HepG2 (cell line): ENCODE data around the gene MRPL10. TPM values are rescaled to one million over a fixed set of nuclear protein-coding genes. Genes with fewer than 3 reads are reported as not detected.

ENCODE experiments used
- AKNA ChIP-seq: sonication (generic); formaldehyde crosslinking; IDR thresholded peaks from 2 replicates; pipeline ENCODE4 v1.4.0; 2020; ENCODE audit warnings: missing genetic modification reagents, borderline replicate concordance
- ARID4A ChIP-seq: sonication (generic); formaldehyde crosslinking; IDR thresholded peaks from 2 replicates; pipeline ENCODE4 v1.5.0; 2020; ENCODE audit warnings: mild to moderate bottlenecking, missing genetic modification reagents, borderline replicate concordance
- DZIP1 ChIP-seq: sonication (generic); formaldehyde crosslinking; IDR thresholded peaks from 2 replicates; pipeline ENCODE4 v1.5.0; 2020; ENCODE audit warnings: mild to moderate bottlenecking, missing genetic modification reagents
- MYC ChIP-seq: sonication (generic); formaldehyde crosslinking; IDR thresholded peaks from 2 replicates; pipeline ENCODE4 v1.9.0; 2021; ENCODE audit warnings: missing genetic modification reagents, borderline replicate concordance
- SALL1 ChIP-seq: sonication (generic); formaldehyde crosslinking; IDR thresholded peaks from 2 replicates; pipeline ENCODE4 v1.8.0; 2022; ENCODE audit warnings: mild to moderate bottlenecking, missing genetic modification reagents
- ZNF160 ChIP-seq: sonication (generic); formaldehyde crosslinking; IDR thresholded peaks from 2 replicates; pipeline ENCODE4 v1.8.0; 2022; ENCODE audit warnings: mild to moderate bottlenecking, inconsistent platforms, missing genetic modification reagents
- ZNF18 ChIP-seq: sonication (generic); formaldehyde crosslinking; IDR thresholded peaks from 2 replicates; pipeline ENCODE4 v1.8.0; 2022; ENCODE audit warnings: mild to moderate bottlenecking, missing genetic modification reagents; ENCODE audit not compliant: insufficient replicate concordance
- ZNF24 ChIP-seq: fragments of 450-650 bp; IDR thresholded peaks from 2 replicates; pipeline ENCODE4 v1.6.1; 2017; ENCODE audit warnings: antibody characterized with exemption, mild to moderate bottlenecking
- polyA plus RNA-seq, 8 experiments: library from polyadenylated mRNA; depleted of rRNA in 3 of 8; stranded (reverse) in 7 of 8; unstranded in 1 of 8; fragments of >200 nt; fragmentation: Illumina TruSeq in 4 of 8; extraction: Trizol in 4 of 8; gene quantifications; 2 replicates each; pipeline versions ENCODE4 v1.2.1 to v1.2.3, GENCODE V29; 2011 to 2016; ENCODE audit warnings: low read depth in 4 of 8, missing spikeins in 1 of 8, mixed read lengths in 1 of 8; ENCODE audit not compliant: insufficient read depth in 1 of 8
- total RNA-seq, 5 experiments: library from RNA; depleted of rRNA; stranded (reverse); fragments of >200 nt; fragmentation: Illumina TruSeq; extraction: Trizol; gene quantifications; 2 replicates each; pipeline ENCODE4 v1.2.3, GENCODE V29; 2016; ENCODE audit warnings: low read depth in 1 of 5

Gene MRPL10
- total and polyA plus RNA-seq, 2 of the 13 experiments (the other 11 are each of a cell fraction or from before 2014, with no cell fraction given), result 56.7 to 149 TPM

GRCh38 chr17:47831003-47831933 lies at the start of gene MRPL10, which contains the start of gene LRRC46 (continued):
- peak; percentile 80; the same call in 1 of the 2 replicates for TF ChIP-seq MYC (CRISPR knock-in tag)
- 0 out of 2 replicates have a peak, but pooled peaks have one; percentile 32 for TF ChIP-seq DZIP1 (CRISPR knock-in tag)
- TF ChIP-seq ZNF160, result peak; percentile 63; the same call in 1 of the 2 replicates
- TF ChIP-seq SALL1 (CRISPR knock-in tag), result peak; percentile 93
- TF ChIP-seq ARID4A, result peak; percentile 98
- peak; percentile 68 for TF ChIP-seq ZNF18 (CRISPR knock-in tag)
- TF ChIP-seq AKNA, result no peak
- no peak for TF ChIP-seq ZNF24
